ENCODE results near the gene TGM3. TPM values are rescaled to one million over a fixed set of nuclear protein-coding genes. Genes with fewer than 3 reads are reported as not detected.

Gene TGM3
- total and polyA plus RNA-seq, 4 donors, result 0.41 to 1.5 (median 0.52) TPM

DNA sequence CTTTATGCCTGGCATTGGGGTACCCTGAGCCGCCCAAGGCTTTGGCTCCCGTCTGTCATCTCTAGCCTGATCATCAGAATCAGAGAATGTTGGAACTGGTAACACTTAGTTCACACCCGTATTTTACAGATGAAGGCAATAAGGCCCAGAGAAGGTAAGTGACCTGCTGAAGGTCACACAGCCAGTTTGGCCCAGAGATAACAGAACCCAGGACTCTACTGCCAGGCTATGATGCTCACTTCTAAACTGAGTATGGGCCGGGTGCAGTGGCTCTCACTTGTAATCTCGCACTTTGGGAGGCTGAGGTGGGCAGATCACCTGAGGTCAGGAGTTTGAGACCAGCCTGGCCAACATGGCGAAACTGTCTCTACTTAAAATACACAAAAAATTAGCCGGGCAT, 83.1 kb downstream of the TGM3 start:
- TF ChIP-seq, protein P1, sequence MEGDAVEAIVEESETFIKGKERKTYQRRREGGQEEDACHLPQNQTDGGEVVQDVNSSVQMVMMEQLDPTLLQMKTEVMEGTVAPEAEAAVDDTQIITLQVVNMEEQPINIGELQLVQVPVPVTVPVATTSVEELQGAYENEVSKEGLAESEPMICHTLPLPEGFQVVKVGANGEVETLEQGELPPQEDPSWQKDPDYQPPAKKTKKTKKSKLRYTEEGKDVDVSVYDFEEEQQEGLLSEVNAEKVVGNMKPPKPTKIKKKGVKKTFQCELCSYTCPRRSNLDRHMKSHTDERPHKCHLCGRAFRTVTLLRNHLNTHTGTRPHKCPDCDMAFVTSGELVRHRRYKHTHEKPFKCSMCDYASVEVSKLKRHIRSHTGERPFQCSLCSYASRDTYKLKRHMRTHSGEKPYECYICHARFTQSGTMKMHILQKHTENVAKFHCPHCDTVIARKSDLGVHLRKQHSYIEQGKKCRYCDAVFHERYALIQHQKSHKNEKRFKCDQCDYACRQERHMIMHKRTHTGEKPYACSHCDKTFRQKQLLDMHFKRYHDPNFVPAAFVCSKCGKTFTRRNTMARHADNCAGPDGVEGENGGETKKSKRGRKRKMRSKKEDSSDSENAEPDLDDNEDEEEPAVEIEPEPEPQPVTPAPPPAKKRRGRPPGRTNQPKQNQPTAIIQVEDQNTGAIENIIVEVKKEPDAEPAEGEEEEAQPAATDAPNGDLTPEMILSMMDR (IDR thresholded peaks at IDR 0.05; ENCODE audit: control extremely low read depth, extremely low read depth), result no peak
- Histone ChIP-seq H3K36me3 (ENCODE audit: control insufficient read depth in 4 of 4, insufficient read depth in 4 of 4, low read length in 4 of 4) (no peaks in the 10 kb centered on the region), H3K27ac (ENCODE audit: low read depth in 1 of 2, low read length in 1 of 2) (no peak overlapping the region), H3K4me1 (ENCODE audit: control insufficient read depth in 5 of 5, insufficient read depth in 5 of 5, low read length in 5 of 5) (peaks cover 0 to 4% (median 0%) of the 10 kb centered on the region in 5 donors), H3K27me3 (ENCODE audit: control insufficient read depth in 3 of 3, insufficient read depth in 3 of 3, low read length in 2 of 3) (no peaks in the 10 kb centered on the region), H3K9ac (ENCODE audit: insufficient read depth in 1 of 2, low read length in 2 of 2) (no peak overlapping the region), H3K9me3 (ENCODE audit: control insufficient read depth in 4 of 4, insufficient read depth in 3 of 4, low read length in 3 of 4) (peaks cover 0 to 4% (median 0%) of the 10 kb centered on the region in 4 donors), H3K4me3 (no peak overlapping the region)
- no peak for ATAC-seq (ENCODE audit: insufficient read depth, low FRiP score)
- no peak for DNase-seq
- 87 to 94% methylated on average over 7 of the region's 7 CpGs for WGBS, 2 donors

DNA sequence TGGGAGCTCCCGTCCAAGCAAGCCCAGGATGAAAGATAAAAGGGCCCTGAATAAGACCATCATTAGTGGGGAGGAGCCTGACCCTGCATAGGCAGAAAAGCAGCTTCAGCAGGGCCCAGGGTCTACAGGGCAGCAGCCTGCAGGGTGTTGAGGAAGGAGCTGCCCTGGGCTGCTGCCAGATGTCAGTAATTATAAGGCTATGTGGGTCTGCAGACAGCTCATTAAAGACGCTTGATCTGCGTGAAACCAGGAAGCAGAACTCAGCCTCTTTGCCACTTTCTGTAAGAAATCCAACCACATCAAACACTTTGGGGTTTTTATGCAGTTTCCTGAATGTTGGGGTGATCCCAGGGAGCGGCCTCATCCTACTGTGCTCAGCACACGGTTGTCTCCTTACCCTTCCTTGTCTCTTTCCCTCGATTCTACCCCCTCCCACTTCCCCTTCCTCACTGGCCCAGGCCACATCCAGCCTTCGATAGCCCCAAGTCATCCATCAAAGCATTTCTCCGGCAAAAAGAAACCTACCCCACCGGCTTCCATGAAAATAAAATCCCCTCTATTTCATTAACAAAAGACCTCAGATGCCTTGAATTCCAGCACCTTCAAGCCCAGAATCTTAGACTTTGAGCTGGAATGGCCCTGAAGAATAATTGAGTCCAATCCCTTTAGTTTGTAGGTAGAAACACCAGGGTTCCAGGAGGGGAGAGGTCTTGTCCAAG, 83.9 kb downstream of the TGM3 start:
- Histone ChIP-seq H3K4me3 (no peak overlapping the region), H3K9me3 (ENCODE audit: control insufficient read depth in 4 of 4, insufficient read depth in 3 of 4, low read length in 3 of 4) (peaks cover 0 to 4% (median 0%) of the 10 kb centered on the region in 4 donors), H3K9ac (ENCODE audit: insufficient read depth in 1 of 2, low read length in 2 of 2) (no peak overlapping the region), H3K36me3 (ENCODE audit: control insufficient read depth in 4 of 4, insufficient read depth in 4 of 4, low read length in 4 of 4) (no peaks in the 10 kb centered on the region), H3K4me1 (ENCODE audit: control insufficient read depth in 5 of 5, insufficient read depth in 5 of 5, low read length in 5 of 5) (peaks cover 0 to 4% (median 0%) of the 10 kb centered on the region in 5 donors), H3K27ac (ENCODE audit: low read depth in 1 of 2, low read length in 1 of 2) (no peak overlapping the region), H3K27me3 (ENCODE audit: control insufficient read depth in 3 of 3, insufficient read depth in 3 of 3, low read length in 2 of 3) (no peaks in the 10 kb centered on the region)
- ATAC-seq (ENCODE audit: insufficient read depth, low FRiP score) (no peak), DNase-seq (peak in 1 of 3 donors; percentile 40)
- TF ChIP-seq, protein P1 (IDR thresholded peaks at IDR 0.05; ENCODE audit: control extremely low read depth, extremely low read depth), result no peak
- 20 to 27% methylated on average over 9 of the region's 9 CpGs for WGBS, 2 donors

DNA sequence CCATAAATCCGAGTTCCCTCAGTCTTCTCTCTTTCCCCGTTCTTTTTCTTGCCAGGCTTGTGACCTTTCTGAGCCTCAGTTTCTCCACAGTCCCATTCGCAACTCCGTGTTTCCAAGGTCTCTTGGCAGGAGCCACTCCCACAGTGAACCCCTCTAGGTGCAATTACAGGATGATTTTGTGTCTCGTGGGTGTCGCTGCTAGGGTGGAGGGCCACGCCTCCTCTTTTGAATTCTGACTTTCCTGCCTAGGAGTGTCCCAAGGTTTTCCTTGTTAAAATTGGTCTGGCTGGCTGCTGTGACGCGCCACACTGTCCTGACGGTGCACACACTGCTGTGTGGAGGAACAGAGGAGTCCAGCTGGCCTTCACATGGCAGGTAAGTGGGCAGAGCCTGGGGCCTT, 84.8 kb downstream of the TGM3 start, which contains the start of gene TGM6:
Gene TGM6, plus strand, starts transcription at position 301 of the 400 bp plus-strand sequence. Its CDS starts 68 bp downstream, at position 369.
- Histone ChIP-seq H3K27ac (ENCODE audit: low read depth in 1 of 2, low read length in 1 of 2) (no peak within 1 kb of the TSS), H3K4me3 (no peak within 1 kb of the TSS), H3K9ac (ENCODE audit: insufficient read depth in 1 of 2, low read length in 2 of 2) (no peak within 1 kb of the TSS), H3K4me1 (ENCODE audit: control insufficient read depth in 5 of 5, insufficient read depth in 5 of 5, low read length in 5 of 5) (peaks cover 0 to 4% (median 0%) of the 10 kb centered on the region in 5 donors), H3K36me3 (ENCODE audit: control insufficient read depth in 4 of 4, insufficient read depth in 4 of 4, low read length in 4 of 4) (no peaks in the 10 kb centered on the region), H3K27me3 (ENCODE audit: control insufficient read depth in 3 of 3, insufficient read depth in 3 of 3, low read length in 2 of 3) (no peaks in the 10 kb centered on the region), H3K9me3 (ENCODE audit: control insufficient read depth in 4 of 4, insufficient read depth in 3 of 4, low read length in 3 of 4) (peaks cover 0 to 4% (median 0%) of the 10 kb centered on the region in 4 donors)
- ATAC-seq (ENCODE audit: insufficient read depth, low FRiP score), result no peak
- TF ChIP-seq, protein P1 (IDR thresholded peaks at IDR 0.05; ENCODE audit: control extremely low read depth, extremely low read depth), result no peak
- 88 to 96% methylated on average over 10 of the region's 10 CpGs for WGBS, 2 donors
- no peak for DNase-seq
